ENCODE results near the gene INHBB.

GRCh38 chr2:120400551-120400950 lies 54.6 kb downstream of the INHBB start:
- TF ChIP-seq, protein P1, sequence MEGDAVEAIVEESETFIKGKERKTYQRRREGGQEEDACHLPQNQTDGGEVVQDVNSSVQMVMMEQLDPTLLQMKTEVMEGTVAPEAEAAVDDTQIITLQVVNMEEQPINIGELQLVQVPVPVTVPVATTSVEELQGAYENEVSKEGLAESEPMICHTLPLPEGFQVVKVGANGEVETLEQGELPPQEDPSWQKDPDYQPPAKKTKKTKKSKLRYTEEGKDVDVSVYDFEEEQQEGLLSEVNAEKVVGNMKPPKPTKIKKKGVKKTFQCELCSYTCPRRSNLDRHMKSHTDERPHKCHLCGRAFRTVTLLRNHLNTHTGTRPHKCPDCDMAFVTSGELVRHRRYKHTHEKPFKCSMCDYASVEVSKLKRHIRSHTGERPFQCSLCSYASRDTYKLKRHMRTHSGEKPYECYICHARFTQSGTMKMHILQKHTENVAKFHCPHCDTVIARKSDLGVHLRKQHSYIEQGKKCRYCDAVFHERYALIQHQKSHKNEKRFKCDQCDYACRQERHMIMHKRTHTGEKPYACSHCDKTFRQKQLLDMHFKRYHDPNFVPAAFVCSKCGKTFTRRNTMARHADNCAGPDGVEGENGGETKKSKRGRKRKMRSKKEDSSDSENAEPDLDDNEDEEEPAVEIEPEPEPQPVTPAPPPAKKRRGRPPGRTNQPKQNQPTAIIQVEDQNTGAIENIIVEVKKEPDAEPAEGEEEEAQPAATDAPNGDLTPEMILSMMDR (IDR thresholded peaks at IDR 0.05), result no peak
- TF ChIP-seq POLR2A (IDR thresholded peaks at IDR 0.05) (no peak), POLR2AphosphoS5 (IDR thresholded peaks at IDR 0.05) (no peak)

Measured in prostate gland (tissue), 2 donors.